HG03439 (cell line): ENCODE data around the gene ALDH2.
"Not testable (repeated sequence)": the region's sequence is repeated elsewhere in the genome, so short reads cannot be mapped to it uniquely, and the experiment has no call there.

Source experiments
- ATAC-seq: cut with Tn5 transposase; IDR thresholded peaks from one replicate; pipeline ENCODE4 v1.9.1; 2021; ENCODE audit warnings: mild to moderate bottlenecking, moderate library complexity; ENCODE audit not compliant: unreplicated experiment

Gene ALDH2

DNA sequence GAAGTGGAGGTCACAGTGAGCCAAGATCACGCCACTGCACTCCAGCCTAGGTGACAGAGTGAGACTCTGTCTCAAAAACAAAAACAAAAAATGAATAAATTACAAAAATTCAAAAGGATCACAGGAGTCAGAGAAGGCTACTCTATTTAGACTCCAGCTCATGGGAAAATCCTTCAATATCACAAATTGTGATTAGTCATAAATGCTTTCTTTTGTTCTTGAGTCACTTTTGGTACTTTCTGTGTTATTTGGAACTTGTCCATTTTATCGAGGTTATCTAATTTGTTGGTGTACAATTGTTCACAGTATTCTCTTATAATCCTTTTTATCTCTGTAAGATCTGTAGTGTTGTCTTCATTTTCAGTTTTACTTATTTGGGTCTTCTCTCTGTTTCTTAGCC is 18.9 kb downstream of the ALDH2 start:
- ATAC-seq, result no peak

DNA sequence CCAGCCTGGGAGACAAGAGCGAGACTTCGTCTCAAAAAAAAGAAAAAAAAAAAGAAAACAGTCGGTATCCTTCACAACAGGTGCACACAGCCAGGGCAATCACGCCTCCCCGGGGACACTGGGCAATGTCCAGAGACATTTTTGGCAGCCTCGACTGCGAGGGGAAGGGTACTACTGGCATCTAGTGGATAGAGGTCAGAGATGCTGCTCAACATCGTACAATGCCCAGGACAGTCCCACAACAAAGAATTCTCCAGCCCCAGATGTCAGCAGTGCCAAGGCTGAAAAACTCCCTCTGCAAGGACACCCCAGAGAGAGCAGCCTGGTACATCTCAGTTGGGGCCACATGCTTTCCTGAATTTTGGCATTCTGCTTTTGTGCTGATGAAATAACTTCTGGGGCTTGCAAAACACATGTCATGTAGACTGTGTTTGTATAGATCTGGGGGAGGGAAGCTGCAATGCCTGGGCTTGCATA is 21.5 kb downstream of the ALDH2 start:
- no peak for ATAC-seq

DNA sequence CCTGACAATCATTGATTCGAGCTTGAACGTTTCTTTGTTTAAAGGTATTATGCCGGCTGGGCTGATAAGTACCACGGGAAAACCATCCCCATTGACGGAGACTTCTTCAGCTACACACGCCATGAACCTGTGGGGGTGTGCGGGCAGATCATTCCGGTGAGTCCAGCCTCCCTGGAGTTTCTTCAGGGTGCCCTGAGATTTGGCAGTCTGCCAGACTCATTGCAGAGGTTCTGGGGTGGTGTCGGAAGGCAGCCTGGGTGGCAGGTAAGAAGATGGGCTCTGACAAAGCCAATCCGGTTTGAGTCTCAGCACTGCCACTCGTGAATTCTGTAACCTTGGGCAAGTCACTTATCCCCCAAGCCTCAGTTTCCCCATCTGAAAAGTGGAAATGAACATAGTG is 23.0 kb downstream of the ALDH2 start:
- ATAC-seq, result no peak

DNA sequence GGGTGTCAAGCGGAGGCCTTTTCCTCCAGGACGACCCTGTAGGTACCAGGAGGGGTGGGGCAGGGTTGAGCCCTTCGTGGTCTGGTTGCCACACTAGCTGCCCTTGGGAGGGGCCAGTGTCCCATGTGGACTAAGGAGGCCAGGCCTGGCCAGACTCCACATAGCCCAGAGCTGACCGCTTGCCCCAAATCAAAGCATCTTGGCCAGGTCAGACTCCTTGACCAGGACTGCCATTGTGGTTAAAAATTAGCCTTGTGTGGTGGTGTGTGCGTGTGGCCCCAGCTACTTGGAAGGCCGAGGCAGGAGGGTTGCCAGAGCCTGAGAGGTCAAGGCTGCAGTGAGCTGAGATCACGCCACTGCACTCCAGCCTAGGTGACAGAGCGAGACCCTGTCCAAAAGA is 24.8 kb downstream of the ALDH2 start:
- no peak for ATAC-seq

DNA sequence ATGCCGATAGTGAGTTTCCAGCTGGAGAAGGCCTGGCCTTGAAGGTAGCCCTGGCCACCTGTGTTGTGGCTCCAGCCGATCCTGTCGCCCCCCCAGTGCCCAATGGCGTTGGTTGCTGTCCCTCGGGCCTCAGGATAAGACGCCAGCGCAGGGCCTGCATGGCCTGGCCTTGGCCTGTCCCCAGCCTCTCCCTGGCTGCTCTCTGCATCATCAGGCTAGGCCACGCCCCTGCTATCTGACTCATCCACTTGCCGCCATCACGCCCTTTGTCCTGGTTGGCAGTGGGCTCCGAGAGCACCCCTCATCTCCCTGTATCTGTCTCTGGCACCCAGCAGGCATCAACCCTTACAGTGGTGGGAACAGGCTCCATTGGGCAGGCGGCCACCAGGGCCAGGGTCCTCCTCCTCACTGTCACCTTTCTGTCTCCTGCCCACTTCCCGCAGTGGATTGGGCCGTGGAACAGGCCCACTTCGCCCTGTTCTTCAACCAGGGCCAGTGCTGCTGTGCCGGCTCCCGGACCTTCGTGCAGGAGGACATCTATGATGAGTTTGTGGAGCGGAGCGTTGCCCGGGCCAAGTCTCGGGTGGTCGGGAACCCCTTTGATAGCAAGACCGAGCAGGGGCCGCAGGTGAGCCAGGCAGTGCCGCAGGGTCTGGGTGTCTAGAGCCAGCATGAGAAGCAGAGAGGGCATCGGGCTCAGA is 25.6 kb downstream of the ALDH2 start:
- no peak for ATAC-seq

DNA sequence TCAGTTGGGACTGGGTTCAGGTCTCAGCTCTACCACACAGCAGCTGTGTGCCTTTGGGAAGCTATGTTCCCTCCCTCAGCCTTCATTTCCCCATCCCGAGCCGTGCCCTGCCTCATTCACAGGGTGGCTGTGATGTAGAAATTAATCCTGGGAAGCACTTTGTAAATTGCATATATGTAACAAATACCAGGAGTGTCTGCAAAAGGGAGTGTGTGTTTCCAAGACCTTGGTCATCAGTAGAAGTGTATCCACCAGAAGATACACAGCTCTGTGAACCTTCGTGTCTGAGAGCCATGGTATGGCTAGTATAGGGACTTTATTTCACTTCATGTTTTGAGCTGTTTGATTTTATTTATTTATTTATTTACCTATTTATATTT is 26.1 kb downstream of the ALDH2 start:
- no peak for ATAC-seq

DNA sequence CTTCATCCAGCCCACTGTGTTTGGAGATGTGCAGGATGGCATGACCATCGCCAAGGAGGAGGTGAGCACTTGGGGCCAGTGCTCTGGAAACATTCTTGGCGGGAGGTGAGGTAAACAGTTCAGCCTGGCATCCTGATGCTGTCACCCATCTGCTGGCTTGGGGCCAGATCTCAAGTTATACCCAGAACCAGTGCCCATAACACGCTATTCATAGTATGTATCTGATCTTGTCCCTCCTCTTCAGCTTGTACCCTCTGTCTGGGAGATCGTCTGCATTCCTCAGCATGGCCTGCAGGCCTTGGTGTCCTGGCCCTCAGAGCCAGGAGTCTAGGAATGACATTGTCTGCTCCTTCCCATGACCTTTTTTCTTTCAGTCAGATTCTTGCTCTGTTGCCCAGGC is 31.4 kb downstream of the ALDH2 start:
- ATAC-seq, result no peak

DNA sequence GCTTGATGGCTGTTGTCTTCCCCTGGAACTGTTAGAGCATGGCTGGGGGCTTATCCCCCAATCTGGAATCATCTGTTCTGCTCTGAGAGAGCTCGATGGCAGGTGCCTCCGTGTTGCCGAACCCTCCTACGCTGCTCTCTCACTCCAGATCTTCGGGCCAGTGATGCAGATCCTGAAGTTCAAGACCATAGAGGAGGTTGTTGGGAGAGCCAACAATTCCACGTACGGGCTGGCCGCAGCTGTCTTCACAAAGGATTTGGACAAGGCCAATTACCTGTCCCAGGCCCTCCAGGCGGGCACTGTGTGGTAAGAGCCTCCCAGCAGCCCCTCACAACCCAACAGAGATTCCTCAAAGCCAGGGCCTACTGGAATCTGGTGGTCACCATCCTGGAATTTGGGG is 33.0 kb downstream of the ALDH2 start:
- no peak for ATAC-seq

DNA sequence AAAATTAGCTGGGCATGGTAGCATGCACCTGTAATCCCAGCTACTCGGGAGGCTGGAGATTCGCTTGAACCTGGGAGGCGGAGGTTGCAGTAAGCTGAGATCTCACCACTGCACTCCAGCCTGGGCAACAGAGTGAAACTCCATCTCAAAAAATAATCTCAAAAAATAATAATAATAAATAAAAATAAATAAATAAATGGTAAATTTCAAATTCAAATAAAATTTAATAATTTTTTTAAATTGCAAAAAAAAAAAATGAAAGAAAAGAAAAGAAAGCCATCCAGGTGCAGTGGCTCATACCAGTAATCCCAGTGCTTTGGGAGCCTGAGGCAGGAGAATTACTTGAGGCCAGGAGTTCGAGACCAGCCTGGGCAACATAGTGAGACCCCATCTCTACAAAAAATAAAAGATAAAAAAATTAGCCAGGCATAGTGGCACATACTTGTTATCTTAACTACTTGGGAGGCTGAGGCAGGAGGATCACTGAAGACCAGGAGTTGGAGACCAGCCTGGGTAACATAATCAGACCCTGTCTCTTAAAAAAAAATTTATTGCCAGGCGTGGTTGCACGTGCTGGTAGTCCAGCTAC is 36.4 kb downstream of the ALDH2 start:
- no peak for ATAC-seq

DNA sequence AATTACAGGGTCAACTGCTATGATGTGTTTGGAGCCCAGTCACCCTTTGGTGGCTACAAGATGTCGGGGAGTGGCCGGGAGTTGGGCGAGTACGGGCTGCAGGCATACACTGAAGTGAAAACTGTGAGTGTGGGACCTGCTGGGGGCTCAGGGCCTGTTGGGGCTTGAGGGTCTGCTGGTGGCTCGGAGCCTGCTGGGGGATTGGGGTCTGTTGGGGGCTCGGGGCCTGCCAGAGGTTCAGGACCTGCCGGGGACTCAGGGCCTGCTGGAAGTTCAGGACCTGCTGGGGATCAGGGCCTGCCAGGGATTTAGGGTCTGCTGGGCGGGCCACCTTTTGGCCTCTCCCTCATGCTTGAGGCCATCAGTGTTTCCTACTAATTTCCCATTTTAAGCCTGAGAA is 37.1 kb downstream of the ALDH2 start:
- ATAC-seq, result no peak

DNA sequence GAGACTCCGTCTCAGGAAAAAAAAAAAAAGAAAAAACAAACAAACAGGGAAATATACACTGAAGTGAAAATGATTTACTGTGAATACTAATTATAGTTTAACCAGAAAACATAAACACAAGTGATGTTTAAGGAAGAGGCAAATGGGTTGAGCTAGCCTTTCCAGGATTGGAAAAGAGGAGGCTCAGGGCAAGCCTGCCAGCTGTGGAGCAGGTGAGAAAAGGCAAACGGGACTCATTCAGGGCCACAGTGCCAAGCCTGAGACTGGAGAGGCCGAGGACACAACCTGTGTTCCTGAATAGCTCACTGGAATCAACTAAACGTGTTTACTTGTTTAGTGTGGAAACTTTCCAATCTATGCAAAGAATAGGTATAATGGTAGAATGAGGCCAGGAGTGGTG is 39.6 kb downstream of the ALDH2 start:
- no peak for ATAC-seq

DNA sequence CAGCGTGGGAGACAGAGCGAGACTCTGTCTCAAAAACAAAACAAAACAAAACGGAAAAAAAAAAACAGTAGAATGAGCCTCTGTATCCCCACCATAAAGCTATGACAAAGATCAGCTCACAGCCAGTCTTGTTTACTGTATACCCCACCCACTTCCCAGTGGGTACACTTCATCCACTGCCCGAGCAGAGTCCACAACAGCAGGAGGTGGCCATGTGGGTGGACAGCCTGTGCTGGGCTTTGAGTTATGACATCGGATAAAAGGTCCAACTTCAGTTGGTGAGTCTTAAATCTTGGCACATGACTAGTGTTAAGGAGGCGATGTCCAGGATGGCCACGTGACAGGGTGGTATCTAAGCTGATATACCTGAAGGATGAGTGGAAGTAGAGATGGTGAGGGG is 40.5 kb downstream of the ALDH2 start:
- no peak for ATAC-seq

DNA sequence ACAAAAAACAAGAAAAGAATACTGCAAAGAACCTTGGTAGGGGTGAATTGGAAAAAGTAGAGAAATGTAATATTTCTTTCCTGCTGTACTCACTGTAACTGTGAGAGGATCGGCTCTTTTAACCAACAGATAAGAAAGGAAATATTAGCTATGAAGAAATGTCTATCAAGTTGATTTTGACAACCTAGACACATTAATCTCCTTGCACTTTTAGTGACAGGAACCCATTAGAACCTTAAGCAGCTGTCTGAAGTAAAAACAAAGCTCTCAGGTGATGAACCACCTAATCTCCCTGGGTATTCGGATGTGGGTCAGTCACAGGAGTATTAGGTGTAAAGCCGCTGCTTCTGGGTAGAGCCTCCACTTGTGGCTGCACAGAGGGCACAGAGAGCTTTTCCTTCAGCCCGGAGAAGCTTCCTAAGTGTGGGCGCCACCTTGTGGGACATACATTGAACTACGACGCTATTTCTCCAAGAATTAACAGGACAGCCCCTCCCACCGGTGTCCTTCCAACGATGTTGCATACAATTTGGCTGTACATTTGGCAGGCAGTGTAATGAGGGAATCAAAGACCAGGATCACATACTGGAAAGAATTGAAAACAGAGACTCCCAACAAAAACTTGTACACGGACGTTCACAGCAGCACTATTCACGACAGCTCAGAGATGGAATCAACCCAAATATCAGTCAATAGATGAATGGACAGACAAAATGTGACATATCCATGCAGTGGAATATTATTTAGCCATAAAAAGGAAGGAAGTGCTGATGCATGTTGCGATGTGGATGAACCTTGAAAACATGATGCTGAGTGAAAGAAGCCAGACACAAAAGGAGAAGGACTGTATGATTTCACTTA is 46.4 kb downstream of the ALDH2 start:
- ATAC-seq, result peak; percentile 70

DNA sequence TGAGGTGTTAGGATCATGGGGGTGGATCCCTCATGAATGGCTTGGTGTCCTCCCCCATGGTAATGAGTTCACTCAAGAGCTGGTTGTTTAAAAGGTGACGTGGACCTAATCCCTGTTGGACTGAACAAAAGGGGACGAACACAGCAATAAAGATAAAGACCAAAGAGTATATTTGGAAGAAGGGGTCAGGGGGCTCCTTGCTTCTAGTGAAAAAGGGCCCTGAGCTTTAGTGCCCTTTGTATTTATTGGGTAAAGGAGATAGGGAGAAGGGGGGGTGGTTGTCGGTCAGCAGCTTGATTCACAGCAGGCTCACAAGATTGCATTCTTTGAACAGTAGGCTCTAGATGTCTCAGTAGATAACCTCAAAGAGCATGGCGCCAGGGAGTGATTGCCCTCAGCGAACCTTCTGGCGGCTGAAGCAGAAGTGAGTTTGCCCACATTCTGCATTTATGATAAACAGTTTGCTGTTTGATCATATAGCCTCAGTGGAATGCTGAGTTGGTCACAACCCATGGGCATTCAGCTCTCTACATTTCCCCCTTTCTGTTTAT is 49.4 kb downstream of the ALDH2 start:
- ATAC-seq, result no peak

DNA sequence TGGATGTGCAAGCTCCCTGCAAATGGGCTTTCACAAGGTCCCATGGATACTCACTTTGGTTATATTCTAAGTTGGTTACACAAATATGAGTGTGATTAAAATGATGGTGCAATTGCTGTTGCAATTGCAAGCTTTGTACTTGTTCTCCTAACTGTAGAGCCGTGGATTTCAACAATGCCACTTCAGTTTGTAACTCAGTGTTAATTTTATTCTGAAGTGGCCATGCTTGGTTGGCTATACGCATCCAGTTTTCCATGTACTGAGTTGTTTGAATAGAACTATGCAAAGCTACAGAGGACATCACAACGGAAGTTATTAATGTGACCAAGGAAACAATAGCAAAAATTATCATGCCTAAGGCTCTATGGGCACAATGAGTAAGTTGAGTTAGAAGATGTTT is 50.2 kb downstream of the ALDH2 start:
- ATAC-seq, result not testable (repeated sequence)

DNA sequence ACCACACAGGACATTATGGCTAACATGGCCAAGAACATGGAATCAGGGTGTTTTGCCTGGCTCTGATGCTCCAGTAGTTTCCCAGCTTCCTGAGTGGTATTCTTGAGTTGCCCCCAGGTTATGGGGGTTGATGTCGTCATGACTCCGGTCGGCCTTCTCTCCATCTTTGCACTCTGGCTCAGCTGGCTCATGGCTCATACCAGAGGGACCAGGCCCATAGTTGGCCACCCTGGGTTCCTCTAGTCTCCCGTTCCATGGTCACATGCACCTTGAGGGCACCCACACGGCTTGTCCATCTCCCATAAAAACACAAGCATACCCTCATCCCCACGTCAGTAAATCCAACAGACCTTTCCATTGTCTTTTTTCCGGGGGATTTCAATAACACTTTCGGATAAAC is 51.6 kb downstream of the ALDH2 start:
- ATAC-seq, result no peak

DNA sequence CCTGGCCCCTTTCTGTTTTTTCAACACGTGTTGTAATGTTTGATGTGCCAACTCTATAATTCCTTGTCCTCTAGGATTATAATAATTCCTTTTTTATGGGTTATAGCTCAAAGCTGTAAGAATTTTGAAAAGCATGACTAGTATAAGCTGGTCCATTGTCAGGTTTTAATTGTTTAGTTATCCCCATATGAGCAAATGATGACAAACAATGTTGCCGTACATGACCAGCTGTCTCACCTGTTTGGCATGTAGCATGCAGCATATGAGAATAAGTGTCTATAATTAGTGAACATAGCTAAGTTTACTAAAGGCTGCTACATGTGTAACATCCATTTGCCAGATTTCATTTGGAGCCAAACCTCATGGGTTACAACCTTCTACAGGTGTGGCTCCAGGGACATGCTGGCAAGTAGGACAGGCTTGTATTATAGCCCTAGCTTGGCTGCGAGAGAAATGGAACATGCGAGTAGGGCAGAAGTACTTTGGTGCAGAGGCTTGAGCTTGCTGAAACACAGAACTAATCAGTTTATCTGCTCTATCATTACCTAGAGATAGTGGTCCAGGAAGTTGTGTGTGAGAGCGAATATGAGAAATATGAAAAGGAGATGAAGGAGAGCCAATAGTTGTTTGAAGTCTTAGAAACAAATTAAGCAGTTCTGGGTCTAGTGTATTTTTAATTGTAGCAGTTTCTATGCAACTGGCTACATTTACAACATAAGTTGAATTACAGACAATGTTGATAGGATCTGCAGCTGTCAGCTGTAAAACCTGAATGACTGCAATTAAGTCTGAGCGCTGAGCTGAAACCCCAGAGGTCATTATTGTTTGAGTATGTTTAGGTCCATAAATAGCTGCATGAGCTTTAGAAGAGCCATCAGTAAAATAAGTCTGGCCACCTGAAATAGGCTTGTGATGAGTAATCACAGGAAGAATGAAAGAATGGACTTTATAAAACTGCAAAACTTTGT is 52.7 kb downstream of the ALDH2 start:
- no peak for ATAC-seq

DNA sequence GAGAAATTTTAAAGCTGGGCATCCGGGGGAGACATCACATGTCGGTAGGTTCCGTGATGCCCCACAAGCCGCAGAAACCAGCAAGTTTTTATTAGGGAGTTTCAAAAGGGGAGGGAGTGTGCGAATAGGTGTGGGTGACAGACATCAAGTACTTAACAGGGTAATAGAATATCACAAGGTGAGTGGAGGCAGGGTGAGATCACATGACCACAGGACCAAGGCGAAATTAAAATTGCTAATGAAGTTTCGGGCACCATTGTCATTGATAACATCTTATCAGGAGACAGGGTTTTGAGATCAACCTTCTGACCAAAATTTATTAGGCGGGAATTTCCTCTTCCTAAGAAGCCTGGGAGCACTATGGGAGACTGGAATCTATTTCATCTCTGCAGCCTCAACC is 54.1 kb downstream of the ALDH2 start:
- ATAC-seq, result not testable (repeated sequence)

DNA sequence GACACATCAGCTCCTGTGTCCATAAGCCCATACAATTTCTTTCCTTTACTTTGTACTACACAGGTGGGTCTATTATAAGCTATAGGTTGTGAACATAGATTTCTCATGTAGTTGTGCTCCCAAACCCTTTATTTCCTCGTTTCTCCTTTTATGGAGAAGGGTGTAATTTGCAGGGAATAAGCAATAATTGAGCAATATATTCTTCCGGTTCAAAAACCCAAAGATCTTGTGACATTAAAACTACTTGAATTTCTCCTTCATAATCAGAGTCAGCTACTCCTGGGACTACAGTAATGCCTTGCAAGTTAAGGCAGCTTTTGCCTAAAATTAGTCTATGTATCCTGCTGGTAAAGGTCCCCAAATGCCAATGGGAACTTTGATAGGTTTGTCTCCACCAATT is 56.2 kb downstream of the ALDH2 start:
- no peak for ATAC-seq

DNA sequence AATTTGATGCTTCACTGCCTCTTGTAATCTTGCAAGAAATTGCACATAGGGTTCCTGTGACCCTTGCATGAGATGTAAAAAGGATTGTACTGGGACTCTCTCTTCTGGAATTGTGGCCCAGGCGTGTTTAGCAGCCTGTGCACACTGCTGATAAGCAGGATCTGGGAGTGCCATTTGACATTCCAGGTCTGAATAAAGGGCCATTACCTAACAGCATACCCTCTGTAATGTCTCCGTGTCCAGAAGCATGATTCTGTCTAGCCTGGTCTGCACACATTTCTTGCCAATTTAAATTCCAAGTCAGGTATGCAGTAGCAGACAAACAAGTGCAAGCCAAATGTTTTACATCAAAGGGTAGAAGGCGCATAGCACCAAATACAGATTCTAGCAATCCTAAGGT is 57.2 kb downstream of the ALDH2 start:
- no peak for ATAC-seq

DNA sequence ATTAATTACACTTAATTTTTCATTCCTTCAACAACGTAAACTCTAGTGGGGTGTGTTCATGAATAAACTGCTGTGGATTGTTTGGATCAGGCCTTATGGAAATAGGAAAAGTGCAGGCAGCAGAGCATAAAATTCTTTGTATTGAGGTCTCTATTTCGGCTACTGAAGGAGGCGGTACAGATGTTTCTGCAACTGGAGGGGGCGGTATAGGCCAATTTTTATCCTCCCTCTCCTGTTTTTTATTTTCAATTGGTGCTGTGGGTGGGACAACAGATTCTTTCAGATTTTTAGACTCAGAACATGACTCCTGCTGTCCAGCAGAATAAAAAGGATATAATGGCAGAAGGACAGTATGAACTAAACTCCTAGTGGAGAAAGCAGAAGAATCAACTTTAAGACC is 57.6 kb downstream of the ALDH2 start:
- not testable (repeated sequence) for ATAC-seq
